Glutamatergic neuron (in vitro differentiated cells): ENCODE results near the gene TSR3. TPM values are rescaled to one million over a fixed set of nuclear protein-coding genes. Genes with fewer than 3 reads are reported as not detected.

Experiments used
- DNase-seq: peaks from one replicate; pipeline ENCODE4 v3.0.0; 2022
- H3K27ac Mint-ChIP-seq: one replicate; pipeline ENCODE4 v1.8.0; 2020; ENCODE audit warnings: mild to moderate bottlenecking, mixed read lengths, inconsistent platforms; ENCODE audit not compliant: unreplicated experiment
- H3K27me3 Mint-ChIP-seq: one replicate; pipeline ENCODE4 v1.8.0; 2020; ENCODE audit warnings: mild to moderate bottlenecking, moderate library complexity, mixed read lengths, inconsistent platforms; ENCODE audit not compliant: unreplicated experiment
- H3K36me3 Mint-ChIP-seq: one replicate; pipeline ENCODE4 v1.8.0; 2020; ENCODE audit warnings: mild to moderate bottlenecking, mixed read lengths, inconsistent platforms; ENCODE audit not compliant: unreplicated experiment
- H3K4me1 Mint-ChIP-seq: one replicate; pipeline ENCODE4 v1.8.0; 2020; ENCODE audit warnings: mild to moderate bottlenecking, low read depth, mixed read lengths, inconsistent platforms; ENCODE audit not compliant: unreplicated experiment
- H3K4me3 Mint-ChIP-seq: one replicate; pipeline ENCODE4 v1.8.0; 2020; ENCODE audit warnings: mild to moderate bottlenecking, mixed read lengths, inconsistent platforms; ENCODE audit not compliant: unreplicated experiment
- H3K9me3 Mint-ChIP-seq: one replicate; pipeline ENCODE4 v1.8.0; 2020; ENCODE audit warnings: mild to moderate bottlenecking, moderate library complexity, mixed read lengths, inconsistent platforms; ENCODE audit not compliant: unreplicated experiment
- total RNA-seq: library from RNA; stranded (reverse); fragmentation: NEBNext Ultra II Directional; extraction: Animal tissue kit (Norgen Biotek cat#: 25700); gene quantifications from one replicate; pipeline ENCODE4 v1.2.1, GENCODE V29; 2021; ENCODE audit not compliant: unreplicated experiment
- TF ChIP-seq, protein P1 (sequence below): fragments of 200-600 bp; sonication (generic); IDR thresholded peaks from one replicate; pipeline ENCODE4 v1.5.0; 2021; ENCODE audit not compliant: partially characterized antibody, unreplicated experiment

Gene TSR3
- total RNA-seq, 1 donor from 2014 or later: 52.5 TPM

DNA sequence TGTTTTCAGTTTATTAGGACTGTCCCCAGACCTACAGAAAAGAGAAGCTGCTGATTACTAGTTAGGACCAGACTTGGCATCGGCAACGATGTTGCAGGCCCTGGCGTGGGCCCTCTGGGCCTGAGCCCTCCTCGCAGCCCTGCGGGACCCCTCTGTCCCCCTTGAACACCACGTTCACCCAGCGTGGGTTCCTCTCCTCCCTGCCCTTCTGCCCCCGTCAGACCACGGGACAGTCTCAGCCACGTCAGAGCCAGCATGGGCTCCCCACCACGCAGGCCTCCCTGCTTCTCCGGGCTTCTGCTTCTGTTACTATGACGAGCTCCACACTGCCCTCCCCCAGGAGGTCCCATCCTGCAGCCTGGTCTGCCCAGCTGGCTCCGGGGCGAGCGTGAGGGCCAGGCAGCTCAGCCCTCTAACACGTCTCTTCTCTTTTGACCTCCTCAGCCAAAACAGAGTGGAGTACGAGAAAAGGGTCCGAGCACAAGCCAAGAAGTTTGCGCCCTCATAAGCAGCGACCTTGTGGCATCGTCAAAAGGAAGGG is 27.3 kb downstream of the TSR3 start:
- no peaks in the 10 kb centered on the region for H3K4me1 Mint-ChIP-seq
- no peak overlapping the region for H3K4me3 Mint-ChIP-seq
- no peak overlapping the region for H3K27ac Mint-ChIP-seq
- DNase-seq: no peak
- TF ChIP-seq, protein P1, sequence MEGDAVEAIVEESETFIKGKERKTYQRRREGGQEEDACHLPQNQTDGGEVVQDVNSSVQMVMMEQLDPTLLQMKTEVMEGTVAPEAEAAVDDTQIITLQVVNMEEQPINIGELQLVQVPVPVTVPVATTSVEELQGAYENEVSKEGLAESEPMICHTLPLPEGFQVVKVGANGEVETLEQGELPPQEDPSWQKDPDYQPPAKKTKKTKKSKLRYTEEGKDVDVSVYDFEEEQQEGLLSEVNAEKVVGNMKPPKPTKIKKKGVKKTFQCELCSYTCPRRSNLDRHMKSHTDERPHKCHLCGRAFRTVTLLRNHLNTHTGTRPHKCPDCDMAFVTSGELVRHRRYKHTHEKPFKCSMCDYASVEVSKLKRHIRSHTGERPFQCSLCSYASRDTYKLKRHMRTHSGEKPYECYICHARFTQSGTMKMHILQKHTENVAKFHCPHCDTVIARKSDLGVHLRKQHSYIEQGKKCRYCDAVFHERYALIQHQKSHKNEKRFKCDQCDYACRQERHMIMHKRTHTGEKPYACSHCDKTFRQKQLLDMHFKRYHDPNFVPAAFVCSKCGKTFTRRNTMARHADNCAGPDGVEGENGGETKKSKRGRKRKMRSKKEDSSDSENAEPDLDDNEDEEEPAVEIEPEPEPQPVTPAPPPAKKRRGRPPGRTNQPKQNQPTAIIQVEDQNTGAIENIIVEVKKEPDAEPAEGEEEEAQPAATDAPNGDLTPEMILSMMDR: no peak
- H3K9me3 Mint-ChIP-seq: peaks cover 8% of the 10 kb centered on the region
- no peaks in the 10 kb centered on the region for H3K36me3 Mint-ChIP-seq
- H3K27me3 Mint-ChIP-seq: peaks cover 4% of the 10 kb centered on the region

DNA sequence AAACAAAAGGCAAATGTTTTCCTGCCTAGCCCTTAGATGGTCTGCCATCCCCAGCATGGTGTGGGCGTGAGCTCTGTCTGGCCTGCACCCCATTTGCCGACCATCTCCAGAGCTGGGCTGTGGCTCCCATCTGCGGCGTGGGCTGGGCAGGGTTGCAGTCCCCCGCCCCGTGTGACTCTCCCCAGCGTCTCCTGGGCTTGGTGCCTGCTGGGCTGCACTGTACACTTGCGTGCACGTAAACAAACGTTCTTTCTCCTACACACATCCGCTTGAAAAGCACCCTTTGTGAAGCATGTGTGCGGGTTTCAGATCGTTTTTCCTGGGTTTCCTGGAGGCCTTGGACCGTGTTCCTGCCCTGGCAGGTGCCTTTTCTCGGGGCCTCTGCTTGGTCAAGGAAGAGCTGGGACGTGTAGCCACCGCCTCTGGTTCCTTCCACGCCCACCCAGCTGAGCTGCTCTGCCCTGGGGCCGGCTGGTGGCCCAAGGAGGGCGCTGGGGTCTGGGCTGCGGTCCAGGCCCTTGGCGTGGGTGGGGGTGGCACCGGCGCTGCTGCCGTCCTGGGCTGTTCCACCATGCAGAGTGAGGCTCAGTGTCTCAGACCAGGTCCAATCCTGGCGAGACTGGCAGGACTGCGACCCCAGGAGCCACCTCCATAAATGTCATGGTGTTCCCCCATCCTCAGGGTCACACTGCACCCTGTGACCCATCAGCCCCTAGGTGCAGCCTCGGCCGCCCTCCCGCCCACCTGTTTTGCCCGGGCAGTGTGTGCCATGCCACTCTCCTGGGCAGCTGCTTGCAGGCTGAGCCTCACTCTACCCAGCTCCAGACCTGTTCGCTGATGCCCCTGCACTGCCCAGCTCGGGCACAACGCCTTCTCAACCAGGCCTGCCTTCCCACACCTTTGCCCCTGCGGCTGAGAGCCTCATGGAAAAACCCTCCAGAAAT is 28.1 kb downstream of the TSR3 start:
- Mint-ChIP-seq H3K36me3 (no peaks in the 10 kb centered on the region), H3K4me3 (no peak overlapping the region), H3K27me3 (peaks cover 5% of the 10 kb centered on the region), H3K9me3 (peaks cover 9% of the 10 kb centered on the region), H3K4me1 (no peaks in the 10 kb centered on the region), H3K27ac (no peak overlapping the region)
- no peak for DNase-seq
- TF ChIP-seq, protein P1: no peak

DNA sequence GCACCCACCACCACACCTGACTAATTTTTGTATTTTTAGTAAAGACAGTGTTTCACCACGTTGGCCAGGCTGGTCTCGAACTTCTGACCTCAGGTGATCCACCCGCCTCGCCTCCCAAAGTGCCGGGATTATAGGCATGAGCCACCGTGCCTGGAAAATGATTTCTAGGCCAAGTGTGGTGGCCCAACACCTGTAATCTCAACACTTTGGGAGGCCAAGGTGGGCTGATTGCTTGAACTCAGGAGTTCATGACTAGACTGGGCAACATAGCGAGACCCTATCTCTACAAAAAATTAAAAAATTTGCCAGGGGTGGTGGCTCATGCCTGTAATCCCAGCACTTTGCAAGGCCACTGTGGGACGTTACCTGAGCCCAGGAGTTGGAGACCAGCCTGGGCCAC is 29.3 kb downstream of the TSR3 start:
- no peak for DNase-seq
- Mint-ChIP-seq H3K36me3 (no peaks in the 10 kb centered on the region), H3K27me3 (peaks cover 5% of the 10 kb centered on the region), H3K4me3 (no peak overlapping the region), H3K9me3 (peaks cover 10% of the 10 kb centered on the region), H3K27ac (no peak overlapping the region), H3K4me1 (no peaks in the 10 kb centered on the region)
- TF ChIP-seq, protein P1: no peak

DNA sequence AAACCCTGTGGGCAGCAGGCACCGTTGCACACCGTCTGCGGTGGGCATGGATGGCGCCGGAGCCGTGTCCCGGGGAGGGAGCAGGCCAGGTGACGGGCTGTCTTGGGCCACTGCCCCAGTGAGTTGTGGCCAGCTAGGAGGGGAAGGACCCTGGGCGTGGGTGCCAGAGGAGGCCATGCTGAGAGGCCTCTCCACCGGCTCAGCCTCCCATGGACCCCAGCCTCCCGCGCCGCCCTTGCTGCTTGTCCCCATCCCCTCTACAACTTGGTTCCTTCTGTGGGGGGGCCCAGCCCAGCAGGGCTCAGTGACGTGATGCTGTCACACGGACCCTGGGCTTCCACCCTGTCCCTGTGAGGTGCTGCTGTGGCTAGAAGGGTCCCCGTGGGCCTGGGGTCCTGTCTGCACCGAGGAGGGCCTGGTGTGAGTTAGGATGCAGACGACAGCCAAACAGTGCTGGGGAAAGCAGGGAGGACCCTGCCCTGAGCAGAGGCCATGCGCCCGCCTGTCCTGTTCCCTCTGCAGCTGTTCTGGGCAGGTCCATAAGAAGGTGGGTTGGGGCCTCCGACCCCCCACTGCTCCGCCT is 30.9 kb downstream of the TSR3 start:
- H3K27ac Mint-ChIP-seq: no peak overlapping the region
- peaks cover 8% of the 10 kb centered on the region for H3K9me3 Mint-ChIP-seq
- DNase-seq: no peak
- TF ChIP-seq, protein P1: no peak
- no peaks in the 10 kb centered on the region for H3K36me3 Mint-ChIP-seq
- no peak overlapping the region for H3K4me3 Mint-ChIP-seq
- H3K27me3 Mint-ChIP-seq: peaks cover 2% of the 10 kb centered on the region
- H3K4me1 Mint-ChIP-seq: no peaks in the 10 kb centered on the region
